KMS-11 (cell line): Measurements from ENCODE around the gene RAPGEF6.

ENCODE experiments used
- H2AFZ ChIP-seq: fragments of 200-600 bp; sonication (generic); 2 replicates; pipeline ENCODE4 v1.6.1; 2016; ENCODE audit warnings: antibody characterized with exemption, mixed run types, low read depth
- H3K27ac ChIP-seq: fragments of 200-600 bp; sonication (generic); 2 replicates; pipeline ENCODE4 v1.6.1; 2016; ENCODE audit warnings: mild to moderate bottlenecking, mixed run types
- H3K27me3 ChIP-seq: fragments of 200-600 bp; sonication (generic); 2 replicates; pipeline ENCODE4 v1.6.1; 2017; ENCODE audit warnings: mild to moderate bottlenecking, low read depth, mixed run types, moderate library complexity; ENCODE audit not compliant: insufficient read depth
- H3K36me3 ChIP-seq: fragments of 200-600 bp; sonication (generic); 2 replicates; pipeline ENCODE4 v1.6.1; 2017; ENCODE audit warnings: mild to moderate bottlenecking, mixed run types; ENCODE audit not compliant: insufficient read depth
- H3K4me1 ChIP-seq: fragments of 200-600 bp; sonication (generic); 2 replicates; pipeline ENCODE4 v1.6.1; 2016; ENCODE audit warnings: mild to moderate bottlenecking, low read depth, mixed run types; ENCODE audit not compliant: poor library complexity, severe bottlenecking
- H3K4me2 ChIP-seq: fragments of 200-600 bp; sonication (generic); 2 replicates; pipeline ENCODE4 v1.7.0; 2016; ENCODE audit warnings: mild to moderate bottlenecking, mixed run types
- H3K4me3 ChIP-seq: fragments of 200-600 bp; sonication (generic); IDR thresholded peaks from 2 replicates; pipeline ENCODE4 v1.6.1; 2017; ENCODE audit warnings: low read depth, low read length, mixed read lengths; ENCODE audit not compliant: insufficient read depth
- H3K79me2 ChIP-seq: fragments of 200-600 bp; sonication (generic); 2 replicates; pipeline ENCODE4 v1.6.1; 2016; ENCODE audit warnings: low read depth, mixed run types; ENCODE audit not compliant: insufficient read depth
- H3K9ac ChIP-seq: fragments of 200-600 bp; sonication (generic); 2 replicates; pipeline ENCODE4 v1.6.1; 2016; ENCODE audit warnings: mild to moderate bottlenecking, mixed run types
- H4K20me1 ChIP-seq: fragments of 200-600 bp; sonication (generic); 2 replicates; pipeline ENCODE4 v1.6.1; 2016; ENCODE audit warnings: mild to moderate bottlenecking, mixed run types; ENCODE audit not compliant: insufficient read depth
- CTCF ChIP-seq: fragments of 200-600 bp; sonication (generic); conservative IDR thresholded peaks from 2 replicates; pipeline ENCODE4 v1.6.1; 2017; ENCODE audit warnings: low read depth, mild to moderate bottlenecking, antibody characterized with exemption, low read length, moderate library complexity, mixed read lengths

The RAPGEF6 gene

GRCh38 chr5:131564229-131564652 lies 70.8 kb downstream of the RAPGEF6 start:
- Histone ChIP-seq H4K20me1 (no peaks in the 10 kb centered on the region), H3K79me2 (no peaks in the 10 kb centered on the region), H3K36me3 (no peaks in the 10 kb centered on the region), H3K4me3 (no peak overlapping the region), H3K27ac (no peak overlapping the region), H3K9ac (no peak overlapping the region), H3K4me1 (peaks cover 6% of the 10 kb centered on the region), H2AFZ (no peak overlapping the region), H3K4me2 (no peak overlapping the region), H3K27me3 (no peaks in the 10 kb centered on the region)
- no peak for TF ChIP-seq CTCF

GRCh38 chr5:131563434-131564228 lies 71.4 kb downstream of the RAPGEF6 start:
- no peak overlapping the region for H3K4me3 ChIP-seq
- H2AFZ ChIP-seq, result no peak overlapping the region
- no peaks in the 10 kb centered on the region for H3K36me3 ChIP-seq
- no peak overlapping the region for H3K4me2 ChIP-seq
- H3K4me1 ChIP-seq, result peaks cover 6% of the 10 kb centered on the region
- no peak overlapping the region for H3K9ac ChIP-seq
- no peaks in the 10 kb centered on the region for H4K20me1 ChIP-seq
- no peaks in the 10 kb centered on the region for H3K27me3 ChIP-seq
- no peaks in the 10 kb centered on the region for H3K79me2 ChIP-seq
- no peak overlapping the region for H3K27ac ChIP-seq
- TF ChIP-seq CTCF, result no peak

- Histone ChIP-seq H2AFZ (no peak overlapping the region), H3K79me2 (no peaks in the 10 kb centered on the region), H4K20me1 (no peaks in the 10 kb centered on the region), H3K4me3 (no peak overlapping the region), H3K4me1 (peaks cover 12% of the 10 kb centered on the region), H3K36me3 (no peaks in the 10 kb centered on the region), H3K27me3 (no peaks in the 10 kb centered on the region), H3K27ac (no peak overlapping the region), H3K9ac (no peak overlapping the region), H3K4me2 (no peak overlapping the region)
- no peak for TF ChIP-seq CTCF
Observed at GRCh38 chr5:131550606-131551005, 84.4 kb downstream of the RAPGEF6 start.

GRCh38 chr5:131548176-131548575 lies 86.9 kb downstream of the RAPGEF6 start:
- no peaks in the 10 kb centered on the region for H3K36me3 ChIP-seq
- no peak overlapping the region for H3K27ac ChIP-seq
- H3K79me2 ChIP-seq, result no peaks in the 10 kb centered on the region
- no peaks in the 10 kb centered on the region for H4K20me1 ChIP-seq
- peaks cover 12% of the 10 kb centered on the region for H3K4me1 ChIP-seq
- TF ChIP-seq CTCF, result no peak
- no peak overlapping the region for H2AFZ ChIP-seq
- no peaks in the 10 kb centered on the region for H3K27me3 ChIP-seq
- H3K4me2 ChIP-seq, result no peak overlapping the region
- no peak overlapping the region for H3K9ac ChIP-seq
- no peak overlapping the region for H3K4me3 ChIP-seq
